ENCODE data around the gene REC8. TPM values are rescaled to one million over a fixed set of nuclear protein-coding genes. Genes with fewer than 3 reads are reported as not detected.
A peak's percentile ranks its signal among the peaks of the same experiment; 100 is the strongest.

The REC8 gene
- total and polyA plus RNA-seq, 2 of the 13 experiments (the other 11 are each of a cell fraction or from before 2014, with no cell fraction given) = 3.4 to 14.7 TPM

DNA sequence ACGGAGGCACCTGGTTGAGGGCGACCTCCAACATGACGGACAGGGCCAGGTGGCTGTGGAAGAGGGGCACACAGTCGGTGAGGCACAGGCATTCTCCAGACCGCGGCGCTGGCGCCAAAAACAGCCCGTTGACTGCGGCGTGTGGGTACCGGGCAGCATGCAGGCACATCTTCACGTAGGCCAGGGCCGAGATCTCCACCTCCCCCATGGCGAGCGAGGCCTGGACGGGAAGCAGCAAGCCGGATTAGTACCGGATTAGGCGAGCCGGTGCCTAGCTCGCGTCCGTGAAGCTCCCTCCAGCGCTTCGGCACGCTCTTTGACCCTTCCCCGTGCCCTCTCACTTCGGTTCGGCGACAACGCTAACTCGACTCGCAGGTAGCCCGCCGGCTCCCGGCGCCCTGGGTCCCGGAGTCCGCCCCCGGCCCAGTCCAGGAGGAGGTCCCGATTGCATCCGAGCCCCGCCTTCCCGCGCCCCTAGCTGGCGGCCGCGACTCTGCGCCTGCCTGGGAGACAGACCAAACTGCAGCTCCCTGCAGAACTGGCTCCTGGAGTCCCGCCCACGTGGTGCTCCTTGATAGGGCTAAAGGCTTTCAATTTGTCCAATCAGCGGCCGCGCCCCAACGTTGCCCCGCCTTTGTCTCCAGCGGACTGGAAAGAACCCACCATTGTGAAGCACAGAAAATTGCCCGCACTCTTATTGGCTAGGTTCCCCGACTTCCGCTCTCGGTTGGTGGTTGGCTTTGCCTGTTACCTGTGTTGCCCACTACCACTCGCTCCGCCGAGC, 30.6 kb upstream of the REC8 start, which contains the start of gene EMC9 (continued):
- TF ChIP-seq, protein P1, sequence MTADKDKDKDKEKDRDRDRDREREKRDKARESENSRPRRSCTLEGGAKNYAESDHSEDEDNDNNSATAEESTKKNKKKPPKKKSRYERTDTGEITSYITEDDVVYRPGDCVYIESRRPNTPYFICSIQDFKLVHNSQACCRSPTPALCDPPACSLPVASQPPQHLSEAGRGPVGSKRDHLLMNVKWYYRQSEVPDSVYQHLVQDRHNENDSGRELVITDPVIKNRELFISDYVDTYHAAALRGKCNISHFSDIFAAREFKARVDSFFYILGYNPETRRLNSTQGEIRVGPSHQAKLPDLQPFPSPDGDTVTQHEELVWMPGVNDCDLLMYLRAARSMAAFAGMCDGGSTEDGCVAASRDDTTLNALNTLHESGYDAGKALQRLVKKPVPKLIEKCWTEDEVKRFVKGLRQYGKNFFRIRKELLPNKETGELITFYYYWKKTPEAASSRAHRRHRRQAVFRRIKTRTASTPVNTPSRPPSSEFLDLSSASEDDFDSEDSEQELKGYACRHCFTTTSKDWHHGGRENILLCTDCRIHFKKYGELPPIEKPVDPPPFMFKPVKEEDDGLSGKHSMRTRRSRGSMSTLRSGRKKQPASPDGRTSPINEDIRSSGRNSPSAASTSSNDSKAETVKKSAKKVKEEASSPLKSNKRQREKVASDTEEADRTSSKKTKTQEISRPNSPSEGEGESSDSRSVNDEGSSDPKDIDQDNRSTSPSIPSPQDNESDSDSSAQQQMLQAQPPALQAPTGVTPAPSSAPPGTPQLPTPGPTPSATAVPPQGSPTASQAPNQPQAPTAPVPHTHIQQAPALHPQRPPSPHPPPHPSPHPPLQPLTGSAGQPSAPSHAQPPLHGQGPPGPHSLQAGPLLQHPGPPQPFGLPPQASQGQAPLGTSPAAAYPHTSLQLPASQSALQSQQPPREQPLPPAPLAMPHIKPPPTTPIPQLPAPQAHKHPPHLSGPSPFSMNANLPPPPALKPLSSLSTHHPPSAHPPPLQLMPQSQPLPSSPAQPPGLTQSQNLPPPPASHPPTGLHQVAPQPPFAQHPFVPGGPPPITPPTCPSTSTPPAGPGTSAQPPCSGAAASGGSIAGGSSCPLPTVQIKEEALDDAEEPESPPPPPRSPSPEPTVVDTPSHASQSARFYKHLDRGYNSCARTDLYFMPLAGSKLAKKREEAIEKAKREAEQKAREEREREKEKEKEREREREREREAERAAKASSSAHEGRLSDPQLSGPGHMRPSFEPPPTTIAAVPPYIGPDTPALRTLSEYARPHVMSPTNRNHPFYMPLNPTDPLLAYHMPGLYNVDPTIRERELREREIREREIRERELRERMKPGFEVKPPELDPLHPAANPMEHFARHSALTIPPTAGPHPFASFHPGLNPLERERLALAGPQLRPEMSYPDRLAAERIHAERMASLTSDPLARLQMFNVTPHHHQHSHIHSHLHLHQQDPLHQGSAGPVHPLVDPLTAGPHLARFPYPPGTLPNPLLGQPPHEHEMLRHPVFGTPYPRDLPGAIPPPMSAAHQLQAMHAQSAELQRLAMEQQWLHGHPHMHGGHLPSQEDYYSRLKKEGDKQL (CRISPR knock-in tag; IDR thresholded peaks at IDR 0.05; ENCODE audit: low read depth) = peak; percentile 12; the same call in 1 of the 2 replicates
- TF ChIP-seq, protein P2, sequence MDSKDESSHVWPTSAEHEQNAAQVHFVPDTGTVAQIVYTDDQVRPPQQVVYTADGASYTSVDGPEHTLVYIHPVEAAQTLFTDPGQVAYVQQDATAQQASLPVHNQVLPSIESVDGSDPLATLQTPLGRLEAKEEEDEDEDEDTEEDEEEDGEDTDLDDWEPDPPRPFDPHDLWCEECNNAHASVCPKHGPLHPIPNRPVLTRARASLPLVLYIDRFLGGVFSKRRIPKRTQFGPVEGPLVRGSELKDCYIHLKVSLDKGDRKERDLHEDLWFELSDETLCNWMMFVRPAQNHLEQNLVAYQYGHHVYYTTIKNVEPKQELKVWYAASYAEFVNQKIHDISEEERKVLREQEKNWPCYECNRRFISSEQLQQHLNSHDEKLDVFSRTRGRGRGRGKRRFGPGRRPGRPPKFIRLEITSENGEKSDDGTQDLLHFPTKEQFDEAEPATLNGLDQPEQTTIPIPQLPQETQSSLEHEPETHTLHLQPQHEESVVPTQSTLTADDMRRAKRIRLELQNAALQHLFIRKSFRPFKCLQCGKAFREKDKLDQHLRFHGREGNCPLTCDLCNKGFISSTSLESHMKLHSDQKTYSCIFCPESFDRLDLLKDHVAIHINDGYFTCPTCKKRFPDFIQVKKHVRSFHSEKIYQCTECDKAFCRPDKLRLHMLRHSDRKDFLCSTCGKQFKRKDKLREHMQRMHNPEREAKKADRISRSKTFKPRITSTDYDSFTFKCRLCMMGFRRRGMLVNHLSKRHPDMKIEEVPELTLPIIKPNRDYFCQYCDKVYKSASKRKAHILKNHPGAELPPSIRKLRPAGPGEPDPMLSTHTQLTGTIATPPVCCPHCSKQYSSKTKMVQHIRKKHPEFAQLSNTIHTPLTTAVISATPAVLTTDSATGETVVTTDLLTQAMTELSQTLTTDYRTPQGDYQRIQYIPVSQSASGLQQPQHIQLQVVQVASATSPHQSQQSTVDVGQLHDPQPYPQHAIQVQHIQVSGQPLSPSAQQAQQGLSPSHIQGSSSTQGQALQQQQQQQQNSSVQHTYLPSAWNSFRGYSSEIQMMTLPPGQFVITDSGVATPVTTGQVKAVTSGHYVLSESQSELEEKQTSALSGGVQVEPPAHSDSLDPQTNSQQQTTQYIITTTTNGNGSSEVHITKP (CRISPR knock-in tag; IDR thresholded peaks at IDR 0.05; ENCODE audit: low read depth) = peak; percentile 83; the same call in 1 of the 2 replicates
- TF ChIP-seq ZBTB7A (CRISPR knock-in tag; IDR thresholded peaks at IDR 0.05) (no peak), RNF2 (conservative IDR thresholded peaks at IDR 0.05; ENCODE audit: low read depth) (peak; percentile 66; the same call in 1 of the 2 replicates), ZBTB7B (CRISPR knock-in tag; IDR thresholded peaks at IDR 0.05) (peak; percentile 71; the same call in 1 of the 2 replicates), ZNF570 (CRISPR knock-in tag; IDR thresholded peaks at IDR 0.05; ENCODE audit: borderline replicate concordance) (peak; percentile 90), ZBTB38 (CRISPR knock-in tag; IDR thresholded peaks at IDR 0.05) (peak; percentile 78), DMAP1 (CRISPR knock-in tag; IDR thresholded peaks at IDR 0.05) (peak; percentile 90; the same call in 1 of the 2 replicates)
- TF ChIP-seq, protein P3, sequence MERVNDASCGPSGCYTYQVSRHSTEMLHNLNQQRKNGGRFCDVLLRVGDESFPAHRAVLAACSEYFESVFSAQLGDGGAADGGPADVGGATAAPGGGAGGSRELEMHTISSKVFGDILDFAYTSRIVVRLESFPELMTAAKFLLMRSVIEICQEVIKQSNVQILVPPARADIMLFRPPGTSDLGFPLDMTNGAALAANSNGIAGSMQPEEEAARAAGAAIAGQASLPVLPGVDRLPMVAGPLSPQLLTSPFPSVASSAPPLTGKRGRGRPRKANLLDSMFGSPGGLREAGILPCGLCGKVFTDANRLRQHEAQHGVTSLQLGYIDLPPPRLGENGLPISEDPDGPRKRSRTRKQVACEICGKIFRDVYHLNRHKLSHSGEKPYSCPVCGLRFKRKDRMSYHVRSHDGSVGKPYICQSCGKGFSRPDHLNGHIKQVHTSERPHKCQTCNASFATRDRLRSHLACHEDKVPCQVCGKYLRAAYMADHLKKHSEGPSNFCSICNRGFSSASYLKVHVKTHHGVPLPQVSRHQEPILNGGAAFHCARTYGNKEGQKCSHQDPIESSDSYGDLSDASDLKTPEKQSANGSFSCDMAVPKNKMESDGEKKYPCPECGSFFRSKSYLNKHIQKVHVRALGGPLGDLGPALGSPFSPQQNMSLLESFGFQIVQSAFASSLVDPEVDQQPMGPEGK (CRISPR knock-in tag; IDR thresholded peaks at IDR 0.05) = peak; percentile 78; the same call in 1 of the 2 replicates
- TF ChIP-seq, protein P4, sequence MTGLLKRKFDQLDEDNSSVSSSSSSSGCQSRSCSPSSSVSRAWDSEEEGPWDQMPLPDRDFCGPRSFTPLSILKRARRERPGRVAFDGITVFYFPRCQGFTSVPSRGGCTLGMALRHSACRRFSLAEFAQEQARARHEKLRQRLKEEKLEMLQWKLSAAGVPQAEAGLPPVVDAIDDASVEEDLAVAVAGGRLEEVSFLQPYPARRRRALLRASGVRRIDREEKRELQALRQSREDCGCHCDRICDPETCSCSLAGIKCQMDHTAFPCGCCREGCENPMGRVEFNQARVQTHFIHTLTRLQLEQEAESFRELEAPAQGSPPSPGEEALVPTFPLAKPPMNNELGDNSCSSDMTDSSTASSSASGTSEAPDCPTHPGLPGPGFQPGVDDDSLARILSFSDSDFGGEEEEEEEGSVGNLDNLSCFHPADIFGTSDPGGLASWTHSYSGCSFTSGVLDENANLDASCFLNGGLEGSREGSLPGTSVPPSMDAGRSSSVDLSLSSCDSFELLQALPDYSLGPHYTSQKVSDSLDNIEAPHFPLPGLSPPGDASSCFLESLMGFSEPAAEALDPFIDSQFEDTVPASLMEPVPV (CRISPR knock-in tag; IDR thresholded peaks at IDR 0.05) = peak; percentile 97
- TF ChIP-seq, protein P5, sequence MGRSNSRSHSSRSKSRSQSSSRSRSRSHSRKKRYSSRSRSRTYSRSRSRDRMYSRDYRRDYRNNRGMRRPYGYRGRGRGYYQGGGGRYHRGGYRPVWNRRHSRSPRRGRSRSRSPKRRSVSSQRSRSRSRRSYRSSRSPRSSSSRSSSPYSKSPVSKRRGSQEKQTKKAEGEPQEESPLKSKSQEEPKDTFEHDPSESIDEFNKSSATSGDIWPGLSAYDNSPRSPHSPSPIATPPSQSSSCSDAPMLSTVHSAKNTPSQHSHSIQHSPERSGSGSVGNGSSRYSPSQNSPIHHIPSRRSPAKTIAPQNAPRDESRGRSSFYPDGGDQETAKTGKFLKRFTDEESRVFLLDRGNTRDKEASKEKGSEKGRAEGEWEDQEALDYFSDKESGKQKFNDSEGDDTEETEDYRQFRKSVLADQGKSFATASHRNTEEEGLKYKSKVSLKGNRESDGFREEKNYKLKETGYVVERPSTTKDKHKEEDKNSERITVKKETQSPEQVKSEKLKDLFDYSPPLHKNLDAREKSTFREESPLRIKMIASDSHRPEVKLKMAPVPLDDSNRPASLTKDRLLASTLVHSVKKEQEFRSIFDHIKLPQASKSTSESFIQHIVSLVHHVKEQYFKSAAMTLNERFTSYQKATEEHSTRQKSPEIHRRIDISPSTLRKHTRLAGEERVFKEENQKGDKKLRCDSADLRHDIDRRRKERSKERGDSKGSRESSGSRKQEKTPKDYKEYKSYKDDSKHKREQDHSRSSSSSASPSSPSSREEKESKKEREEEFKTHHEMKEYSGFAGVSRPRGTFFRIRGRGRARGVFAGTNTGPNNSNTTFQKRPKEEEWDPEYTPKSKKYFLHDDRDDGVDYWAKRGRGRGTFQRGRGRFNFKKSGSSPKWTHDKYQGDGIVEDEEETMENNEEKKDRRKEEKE (IDR thresholded peaks at IDR 0.05) = no peak

Measured in HepG2 (cell line).